HG03378 (cell line): ENCODE data around the gene SEC63.
"Not testable (repeated sequence)": the region's sequence is repeated elsewhere in the genome, so short reads cannot be mapped to it uniquely, and the experiment has no call there.

Source experiments
- ATAC-seq: cut with Tn5 transposase; IDR thresholded peaks from one replicate; pipeline ENCODE4 v1.9.1; 2021; ENCODE audit warnings: mild to moderate bottlenecking, moderate library complexity; ENCODE audit not compliant: unreplicated experiment

SEC63 gene

DNA sequence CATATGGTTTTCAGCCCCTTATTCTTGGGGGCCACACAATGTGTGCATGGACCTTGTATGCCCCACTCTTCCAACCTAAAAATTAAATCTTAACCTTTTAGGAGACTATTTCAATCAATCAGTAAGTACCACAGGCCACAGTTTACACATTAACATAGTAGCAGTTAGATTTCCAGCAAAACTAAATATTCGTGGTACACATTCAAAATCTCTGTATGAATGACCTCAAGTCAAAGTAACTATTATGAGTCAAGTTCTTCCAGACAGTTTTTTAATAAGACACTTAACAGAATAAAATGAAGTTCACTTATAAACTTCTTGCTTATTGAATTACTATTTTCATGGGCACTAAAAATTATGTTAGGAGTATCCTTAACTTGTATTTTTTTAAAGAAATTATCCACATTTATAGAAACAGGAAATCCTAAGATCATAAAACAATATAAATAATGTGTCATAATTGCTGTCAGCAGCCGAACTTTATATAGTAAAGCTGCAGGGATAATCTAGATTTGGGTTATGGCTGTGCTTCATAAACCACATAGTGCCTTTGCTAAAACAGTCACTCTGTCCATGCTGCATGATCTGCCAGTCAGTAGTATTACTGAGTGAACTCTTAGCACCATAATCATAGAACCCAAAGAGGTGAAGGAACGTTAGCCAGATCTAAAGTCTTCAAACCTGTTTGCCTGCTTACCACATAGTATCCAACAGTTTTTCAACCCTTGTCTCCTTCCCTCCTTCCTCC, 21.7 kb downstream of the SEC63 start:
- no peak for ATAC-seq

- not testable (repeated sequence) for ATAC-seq
Measured at GRCh38 chr6:107934229-107934628, 23.8 kb downstream of the SEC63 start.

DNA sequence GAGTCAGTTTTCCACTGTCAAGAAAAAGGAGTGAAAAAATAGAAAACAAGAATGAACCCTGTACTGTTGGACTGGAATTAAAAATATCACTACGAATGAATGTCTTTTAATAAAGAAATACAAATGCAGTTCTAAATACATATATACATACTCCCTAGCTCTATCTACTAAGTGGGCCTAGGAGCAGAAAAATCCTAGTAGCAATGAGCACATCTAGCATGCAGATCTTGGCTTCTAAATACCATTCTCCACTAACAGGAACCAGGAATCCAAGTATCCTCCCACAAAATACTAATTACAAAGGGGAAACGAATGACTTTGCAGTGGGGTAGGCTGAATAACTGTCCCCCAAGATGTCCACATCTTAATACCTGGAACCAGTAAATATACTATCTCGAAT, 25.4 kb downstream of the SEC63 start:
- no peak for ATAC-seq

DNA sequence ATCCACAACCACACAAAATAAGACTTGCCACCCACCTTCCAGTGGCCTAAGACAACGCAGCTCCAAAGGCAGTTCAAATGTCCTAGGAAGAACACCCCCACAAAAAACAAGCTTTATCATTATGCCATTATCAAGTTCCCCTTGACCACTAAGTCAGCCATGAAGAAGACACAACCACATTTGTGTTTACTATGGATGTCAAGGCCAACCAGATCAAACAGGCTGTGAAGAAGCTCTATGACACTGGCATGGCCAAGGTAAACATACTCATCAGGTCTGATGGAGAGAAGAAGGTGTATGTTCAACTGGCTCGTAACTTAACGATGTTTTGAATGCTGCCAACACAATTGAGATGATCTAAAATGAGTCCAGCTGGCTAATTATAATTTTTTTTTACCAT, 26.1 kb downstream of the SEC63 start:
- no peak for ATAC-seq

GRCh38 chr6:107928984-107929383, 29.0 kb downstream of the SEC63 start:
- no peak for ATAC-seq

- ATAC-seq, result not testable (repeated sequence)
Measured at GRCh38 chr6:107926697-107927544, 31.1 kb downstream of the SEC63 start.

GRCh38 chr6:107917451-107918375, 40.3 kb downstream of the SEC63 start:
- ATAC-seq, result no peak

GRCh38 chr6:107916961-107917360, 41.0 kb downstream of the SEC63 start:
- not testable (repeated sequence) for ATAC-seq

- no peak for ATAC-seq
Measured at GRCh38 chr6:107911692-107912091, 46.3 kb downstream of the SEC63 start.

- ATAC-seq, result peak; percentile 53
Measured at GRCh38 chr6:107894809-107895396, 63.1 kb downstream of the SEC63 start.

- ATAC-seq, result not testable (repeated sequence)
Measured at GRCh38 chr6:107890431-107890830, 67.6 kb downstream of the SEC63 start.

- ATAC-seq, result not testable (repeated sequence)
Measured at GRCh38 chr6:107885950-107886349, 72.1 kb downstream of the SEC63 start.

GRCh38 chr6:107879941-107880340, 78.1 kb downstream of the SEC63 start:
- ATAC-seq, result no peak

DNA sequence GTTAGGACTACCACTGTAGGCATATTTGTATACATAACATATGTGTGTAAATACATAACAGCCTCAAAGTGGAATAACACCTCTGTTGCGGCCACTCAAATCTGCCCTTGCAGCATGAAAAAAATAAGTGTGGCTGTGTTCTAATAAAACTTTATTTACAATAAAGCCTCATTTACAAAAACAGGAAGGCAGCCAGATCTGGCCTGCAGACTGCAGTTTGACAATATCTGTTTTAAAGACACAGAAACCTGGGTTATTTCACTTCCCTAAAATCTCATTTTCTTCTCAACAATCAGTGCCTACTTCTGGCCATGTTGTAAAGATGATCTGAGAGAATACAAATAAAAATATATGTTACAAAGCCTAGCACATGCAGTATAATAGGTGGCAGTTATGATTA, 80.0 kb downstream of the SEC63 start:
- ATAC-seq, result no peak

GRCh38 chr6:107871976-107872375, 86.0 kb downstream of the SEC63 start:
- no peak for ATAC-seq

DNA sequence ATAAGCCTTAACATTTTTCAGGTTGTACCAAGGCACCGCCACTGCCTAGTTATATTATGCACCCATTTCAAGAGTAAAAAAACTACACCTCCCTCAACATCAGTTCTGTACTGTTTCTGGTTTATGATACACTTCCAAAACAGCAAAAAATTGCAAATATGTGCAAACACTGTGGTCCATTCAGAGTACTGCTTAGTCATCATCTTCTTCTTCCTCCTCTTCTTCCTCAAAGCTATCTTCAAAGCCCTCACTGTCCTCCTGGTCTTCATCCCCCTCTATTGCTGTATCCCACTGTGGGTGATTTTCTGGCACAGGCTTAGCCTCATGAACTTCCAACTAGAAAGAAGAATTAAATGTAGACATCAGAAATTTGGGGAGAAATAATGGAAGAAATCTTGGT, 86.5 kb downstream of the SEC63 start:
- ATAC-seq, result not testable (repeated sequence)

GRCh38 chr6:107871016-107871415, 87.0 kb downstream of the SEC63 start:
- no peak for ATAC-seq

- no peak for ATAC-seq
Measured at GRCh38 chr6:107870381-107870780, 87.6 kb downstream of the SEC63 start.

GRCh38 chr6:107869871-107870270, 88.1 kb downstream of the SEC63 start:
- no peak for ATAC-seq

DNA sequence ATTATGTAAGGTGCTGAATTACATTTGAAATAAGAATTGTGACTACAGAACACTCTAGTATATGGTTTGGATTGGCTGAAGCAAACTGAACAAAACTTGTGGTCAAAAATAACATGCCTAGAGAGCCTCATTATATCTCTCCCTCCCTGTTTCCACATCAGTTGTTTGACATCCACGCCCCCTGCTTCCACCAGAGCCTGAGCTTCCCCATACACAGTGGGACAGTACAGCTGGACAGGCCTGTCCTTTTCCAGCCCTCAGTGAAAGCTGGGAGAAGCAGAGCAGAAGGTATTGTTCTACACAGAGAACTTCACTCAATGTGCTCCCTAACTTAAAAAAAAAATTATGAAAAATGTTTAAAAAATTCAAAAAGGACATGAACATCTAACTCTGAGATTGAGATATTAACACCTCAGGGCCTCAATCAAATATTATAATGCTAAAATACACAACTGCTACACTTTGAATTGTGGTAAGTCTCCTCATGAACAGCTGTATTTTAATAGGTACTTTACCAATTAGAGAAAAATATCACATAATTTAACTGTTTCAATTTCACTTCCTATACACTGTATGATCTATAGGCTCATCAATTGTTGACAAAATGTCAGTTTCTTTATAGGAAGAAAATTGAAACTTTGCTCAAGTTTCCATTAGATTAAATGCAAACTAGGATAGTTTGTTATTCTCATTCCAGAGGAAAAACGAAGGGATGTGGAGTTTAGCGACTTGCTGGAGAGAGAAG, 89.0 kb downstream of the SEC63 start:
- no peak for ATAC-seq
